Hematopoietic multipotent progenitor cell (in vitro differentiated cells): ENCODE results near the gene SRP14. TPM values are rescaled to one million over a fixed set of nuclear protein-coding genes. Genes with fewer than 3 reads are reported as not detected.
"Not testable (repeated sequence)": the region's sequence is repeated elsewhere in the genome, so short reads cannot be mapped to it uniquely, and the experiment has no call there.

Experiments
- DNase-seq, 3 donors: peaks; one replicate each; pipeline ENCODE4 v3.0.0-alpha.2; 2011 to 2015; ENCODE audit warnings: low read depth in 2 of 3, low spot score in 2 of 3
- total RNA-seq: library from RNA; depleted of rRNA; stranded (reverse); fragments of >200 nt; gene quantifications from one replicate; pipeline ENCODE4 v1.2.3, GENCODE V29; 2012

Gene SRP14, protein sequence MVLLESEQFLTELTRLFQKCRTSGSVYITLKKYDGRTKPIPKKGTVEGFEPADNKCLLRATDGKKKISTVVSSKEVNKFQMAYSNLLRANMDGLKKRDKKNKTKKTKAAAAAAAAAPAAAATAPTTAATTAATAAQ
- total RNA-seq = 75.1 TPM

DNA sequence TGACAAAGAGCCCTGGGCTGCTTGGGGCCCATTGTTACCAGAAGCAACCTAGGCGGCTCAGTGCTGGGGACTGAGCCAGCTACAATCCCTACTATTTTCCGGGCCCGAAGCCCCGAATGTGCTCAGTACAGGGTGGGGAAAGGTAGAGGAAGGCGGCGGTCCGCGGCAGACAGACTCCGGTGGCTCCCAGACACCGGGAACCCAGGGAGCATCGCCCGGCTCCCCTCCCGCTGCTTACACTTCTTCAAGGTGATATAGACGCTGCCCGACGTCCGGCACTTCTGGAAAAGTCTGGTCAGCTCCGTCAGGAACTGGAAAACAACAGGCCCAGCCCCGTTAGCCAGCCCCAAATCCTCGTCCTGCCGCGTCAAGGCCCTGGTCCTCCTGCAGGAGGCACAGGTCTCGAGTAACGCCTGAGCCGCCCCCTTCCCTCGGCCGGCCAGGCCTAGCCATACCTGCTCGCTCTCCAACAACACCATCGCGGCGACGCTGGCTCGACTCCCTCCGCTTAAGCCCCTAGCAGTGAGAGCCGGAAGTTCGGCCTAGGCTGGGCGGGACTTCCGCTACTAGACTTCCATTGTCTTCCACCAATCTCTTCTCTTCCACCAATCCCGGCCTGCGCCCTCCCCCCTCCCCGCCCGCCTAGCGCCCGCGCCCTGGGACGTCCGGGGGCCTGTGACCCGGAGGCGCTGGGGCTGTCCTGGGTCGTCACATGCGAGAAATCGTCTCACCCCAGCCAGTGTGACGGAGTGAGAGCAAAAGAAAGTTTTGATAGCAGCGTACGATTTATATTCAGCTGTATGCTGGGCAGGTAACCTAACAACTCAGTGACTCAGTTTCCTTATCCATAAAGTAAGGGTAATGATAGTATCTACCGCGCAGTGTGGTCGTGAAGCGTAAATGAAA is at the start of gene SRP14:
TSS of gene SRP14 (minus strand) at position 544 of the 906 bp plus-strand sequence. CDS start at position 479, 65 bp downstream.
- DNase-seq = peak; percentile 80 to 97 (median 94)

DNA sequence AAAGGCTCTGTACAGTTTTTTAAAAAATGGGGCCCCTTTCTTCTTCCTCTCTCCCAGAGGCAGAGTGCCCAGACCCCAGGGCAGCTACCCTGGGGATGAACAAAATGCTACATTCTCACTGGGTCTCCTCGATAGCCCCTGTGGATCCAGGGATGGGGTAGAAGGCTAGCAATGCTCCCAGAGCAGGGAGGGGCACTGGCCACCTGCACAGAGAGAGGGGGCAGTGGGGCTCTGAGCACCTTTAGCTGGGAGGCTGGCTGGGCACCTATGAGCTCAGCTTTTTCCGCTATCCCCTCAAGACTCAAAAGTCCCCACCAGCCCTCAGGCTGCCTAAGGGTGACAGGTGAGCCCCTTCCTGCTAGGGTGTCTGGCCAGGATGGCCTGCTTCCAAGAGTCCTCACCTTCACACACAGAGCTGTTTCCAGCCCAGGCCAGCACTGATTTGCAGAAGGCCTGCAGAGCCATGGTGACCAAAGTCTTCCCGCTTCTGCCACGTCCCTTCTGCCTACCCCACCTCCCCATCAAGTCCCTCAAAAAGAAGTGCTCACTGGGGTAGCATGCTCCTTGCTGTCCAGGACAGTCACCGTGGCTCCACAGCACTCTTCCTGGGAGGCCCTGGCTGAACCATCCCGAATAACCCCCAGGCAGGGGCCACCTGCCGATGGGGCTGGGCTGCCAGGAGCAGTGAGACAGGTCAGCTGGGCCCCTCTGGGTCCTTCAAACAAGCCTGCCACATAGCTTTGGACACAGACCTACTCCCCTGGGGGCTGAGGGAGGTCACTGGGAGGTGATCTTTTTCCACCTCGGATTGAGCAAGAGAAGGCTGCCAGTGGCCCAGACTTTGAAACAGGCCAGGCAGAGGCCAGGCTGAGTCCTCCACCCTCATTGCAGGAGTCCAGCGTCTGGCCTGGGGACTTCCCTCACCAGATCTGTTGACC is 49.3 kb upstream of the SRP14 start:
- no peak for DNase-seq

DNA sequence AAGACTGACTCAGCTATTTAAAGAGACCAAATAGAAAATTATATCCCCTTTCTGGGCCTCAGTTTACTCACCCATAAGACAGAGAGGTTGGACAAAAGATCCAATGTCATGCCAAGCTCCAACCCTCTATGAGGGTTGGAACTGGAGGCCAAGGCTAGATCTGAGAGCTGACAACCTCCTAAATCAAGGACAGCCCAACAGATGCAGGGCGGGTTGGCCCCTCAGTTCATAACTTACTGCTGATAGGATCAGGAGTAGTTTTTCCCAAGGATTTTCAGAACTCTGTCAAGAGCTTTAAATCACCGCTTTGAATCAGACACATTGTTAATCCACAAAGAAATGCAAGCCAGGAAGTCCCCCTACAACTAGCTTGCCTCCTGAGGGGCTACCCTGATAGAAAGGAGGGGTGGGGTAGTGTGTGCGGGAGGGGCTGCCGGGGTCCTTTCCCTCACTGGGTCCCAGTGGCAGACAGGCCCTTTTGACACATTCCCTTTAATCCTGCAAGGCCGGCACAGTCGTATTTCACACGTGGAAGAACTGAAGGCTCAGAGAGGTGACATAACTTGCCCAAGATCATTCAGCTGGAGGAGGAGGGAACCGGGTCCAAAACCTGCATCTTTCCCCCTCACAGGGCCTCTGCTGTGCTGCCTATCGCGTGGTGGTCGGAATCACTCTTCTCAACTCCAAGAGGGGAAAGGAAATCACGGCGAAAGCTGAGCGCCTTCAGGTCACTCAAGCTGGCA is 48.3 kb upstream of the SRP14 start:
- DNase-seq = no peak

DNA sequence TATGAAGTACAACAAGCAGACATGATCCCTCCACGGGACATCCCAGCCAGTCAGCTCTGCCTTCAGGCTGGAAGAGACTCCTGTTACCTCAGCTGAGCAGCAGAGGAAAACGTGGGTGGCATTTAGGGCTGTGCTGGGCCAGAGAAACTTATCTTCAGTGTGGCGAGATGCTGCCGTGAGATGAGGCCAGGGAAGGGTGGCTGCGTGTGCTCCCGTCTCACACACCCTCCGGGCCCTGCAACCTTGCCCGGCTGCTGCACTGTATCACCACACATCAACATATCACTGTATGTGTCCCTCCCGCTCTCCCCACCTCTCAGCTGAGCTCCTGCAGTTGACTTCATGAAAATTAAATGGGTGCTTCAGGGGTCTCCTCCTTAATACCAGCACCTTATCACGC is 46.3 kb upstream of the SRP14 start:
- DNase-seq = no peak

DNA sequence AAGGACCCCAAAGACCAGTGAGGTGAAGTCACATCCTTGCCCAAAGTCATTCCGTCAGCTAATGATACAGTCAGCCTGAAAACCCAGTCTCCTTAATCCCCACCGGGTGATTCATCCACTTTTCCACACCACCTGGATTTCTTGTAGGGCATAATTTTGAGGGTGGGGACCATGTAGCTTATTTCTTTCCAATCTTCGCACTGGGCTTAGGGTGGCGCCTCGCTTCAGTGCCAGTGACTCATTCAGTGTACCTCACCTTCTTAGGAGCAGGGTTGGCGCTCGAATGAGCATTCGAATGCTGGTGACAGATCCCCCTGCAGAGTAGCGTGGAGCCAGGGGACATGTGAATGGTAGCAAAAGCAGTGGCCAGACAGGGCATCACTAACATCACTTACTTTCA is 45.7 kb upstream of the SRP14 start:
- DNase-seq = no peak

DNA sequence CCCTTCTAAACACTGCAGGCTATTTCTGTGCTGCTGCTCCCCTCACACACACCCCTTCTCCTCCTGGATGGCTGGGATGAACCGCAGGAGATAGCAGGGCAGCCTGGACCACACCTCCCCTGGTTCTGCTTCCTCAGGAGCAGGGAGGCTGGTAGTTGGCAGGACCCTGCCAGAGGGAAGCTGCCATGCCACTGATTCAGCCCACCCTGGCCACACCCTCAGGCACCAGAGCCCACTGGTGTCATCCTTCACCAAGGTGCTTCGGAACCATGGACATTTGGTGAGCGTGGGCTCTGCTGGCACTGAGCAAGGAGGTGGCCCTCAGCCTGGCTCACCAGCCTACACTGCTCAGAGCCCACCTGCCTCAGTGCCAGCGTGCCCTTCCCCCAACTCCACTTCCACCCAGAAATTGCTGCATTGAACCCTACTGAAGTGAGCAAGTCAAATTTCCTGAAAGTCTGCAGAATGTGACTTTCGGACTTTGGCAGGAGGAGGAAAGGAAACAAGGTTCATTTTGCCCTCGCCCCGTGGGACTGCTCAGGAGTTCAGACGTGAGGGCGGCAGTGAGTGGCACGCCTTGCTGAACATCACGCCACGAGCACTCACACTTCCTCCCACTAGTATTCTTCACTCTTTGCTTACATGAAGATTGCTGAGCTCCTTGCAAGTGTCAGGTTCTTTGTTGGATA is 43.4 kb upstream of the SRP14 start:
- DNase-seq = no peak

DNA sequence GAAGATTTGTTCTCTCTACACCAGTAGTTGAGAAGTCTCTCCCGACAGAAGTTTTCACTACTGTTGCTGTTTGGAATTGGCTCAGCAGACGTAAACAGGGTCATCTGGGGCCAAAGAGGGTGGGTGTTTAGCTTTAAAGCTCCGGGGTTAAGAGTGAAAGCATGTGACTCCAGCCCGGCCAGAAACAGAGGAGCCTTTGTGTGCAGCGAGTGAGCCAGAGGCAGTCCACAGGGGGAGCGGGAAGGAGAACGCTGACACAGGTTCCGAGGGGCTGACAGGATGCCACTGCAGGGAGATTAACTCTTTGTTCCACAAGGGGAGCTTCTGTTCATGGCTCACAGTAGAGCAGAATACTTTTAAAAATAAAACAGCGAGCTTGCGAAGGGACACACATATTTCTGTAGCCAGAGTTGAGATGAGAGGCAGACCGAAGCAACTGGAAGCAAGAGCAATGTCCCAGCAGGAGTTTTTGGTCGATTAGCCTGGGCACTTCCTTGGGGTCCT is 42.8 kb upstream of the SRP14 start:
- peak in 2 of 3 donors; percentile 54 to 55 for DNase-seq

DNA sequence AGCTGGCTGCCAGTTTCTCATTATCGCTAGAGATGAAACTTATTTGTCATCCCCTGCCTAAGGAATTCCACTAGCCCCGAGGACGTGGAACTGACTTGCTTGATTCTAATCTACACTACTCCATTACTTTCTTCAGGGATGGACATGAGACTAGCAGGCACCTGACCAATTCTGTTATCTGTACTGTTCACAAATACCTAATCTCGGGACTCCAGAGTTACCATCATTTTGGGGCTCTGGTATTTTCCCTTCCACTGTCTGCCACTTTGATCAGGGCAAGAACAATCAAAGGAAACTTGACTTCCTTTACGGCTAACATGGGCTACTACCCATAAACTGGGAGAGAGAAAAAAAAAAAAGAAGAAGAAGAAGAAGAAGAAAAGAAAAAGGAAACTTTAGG is 41.9 kb upstream of the SRP14 start:
- no peak for DNase-seq

DNA sequence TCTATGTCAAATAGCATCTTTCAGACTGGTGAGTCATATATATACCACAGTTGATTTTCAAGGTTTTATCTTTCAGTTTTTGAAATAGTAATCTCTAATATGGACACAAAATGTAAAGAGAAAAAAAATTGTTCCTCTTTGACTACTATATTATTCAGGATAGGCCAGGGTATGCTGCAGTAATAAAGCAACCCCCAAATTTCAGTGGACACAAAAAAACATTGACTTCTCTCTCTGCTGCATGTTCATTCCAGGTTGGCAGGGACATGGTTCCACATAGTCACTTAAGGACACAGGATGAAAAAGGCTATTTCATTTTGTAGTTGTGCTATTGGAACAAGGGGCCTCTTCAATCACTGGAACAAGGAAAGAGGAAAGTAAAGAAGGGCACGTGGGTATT is 41.1 kb upstream of the SRP14 start:
- no peak for DNase-seq

DNA sequence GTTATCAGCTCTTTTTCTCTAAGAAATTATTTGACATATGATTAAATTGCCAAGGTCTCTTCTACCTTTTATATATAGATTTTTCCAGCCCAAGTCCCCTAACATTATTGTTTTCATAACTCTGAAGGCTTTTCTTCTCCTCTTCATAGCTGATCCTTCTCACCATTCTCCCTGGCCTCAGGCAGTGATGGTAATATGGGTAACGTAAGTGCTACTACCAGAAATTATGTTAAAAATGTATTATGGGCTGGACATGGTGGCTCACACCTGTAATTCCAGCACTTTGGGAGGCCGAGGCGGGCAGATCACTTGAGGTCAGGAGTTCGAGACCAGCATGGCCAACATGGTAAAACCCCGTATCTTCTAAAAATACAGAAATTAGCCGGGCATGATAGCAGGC is 40.5 kb upstream of the SRP14 start:
- DNase-seq = no peak

DNA sequence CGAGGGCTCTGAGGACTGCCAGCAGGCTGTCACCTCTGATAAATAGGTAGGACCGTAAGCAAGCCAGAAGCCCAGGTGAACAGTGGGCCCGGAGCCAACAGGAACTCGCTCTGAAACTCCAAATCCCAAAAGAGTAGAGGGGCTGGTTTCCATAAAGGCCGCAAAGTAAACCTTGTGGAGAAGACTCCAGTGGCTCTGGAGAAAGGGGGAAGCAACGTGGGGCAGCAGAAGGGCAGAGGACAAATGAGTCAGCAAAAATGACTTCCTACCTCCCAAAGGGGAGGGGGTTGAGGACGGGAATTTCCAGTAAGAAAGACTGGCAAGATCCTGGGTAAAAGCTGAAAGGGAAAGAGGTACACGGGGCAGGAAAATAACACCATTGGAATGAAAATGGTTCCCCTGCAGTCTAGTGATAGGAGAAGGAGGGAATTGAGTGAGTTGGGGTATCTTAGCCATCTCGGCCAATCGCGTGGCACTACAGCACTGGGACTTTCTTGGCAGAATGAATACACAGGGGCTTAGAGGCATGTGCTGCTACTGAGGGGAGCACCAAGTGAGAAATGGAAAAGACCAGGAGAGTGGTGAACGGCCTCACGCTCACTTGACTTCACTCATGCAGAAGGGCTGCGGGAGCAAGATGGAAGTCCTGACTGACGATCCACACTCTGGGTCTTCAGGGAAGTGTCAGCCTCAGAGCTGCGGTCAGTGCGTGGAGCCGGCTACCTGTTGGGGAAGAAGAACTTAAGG is 36.5 kb upstream of the SRP14 start:
- DNase-seq = no peak

DNA sequence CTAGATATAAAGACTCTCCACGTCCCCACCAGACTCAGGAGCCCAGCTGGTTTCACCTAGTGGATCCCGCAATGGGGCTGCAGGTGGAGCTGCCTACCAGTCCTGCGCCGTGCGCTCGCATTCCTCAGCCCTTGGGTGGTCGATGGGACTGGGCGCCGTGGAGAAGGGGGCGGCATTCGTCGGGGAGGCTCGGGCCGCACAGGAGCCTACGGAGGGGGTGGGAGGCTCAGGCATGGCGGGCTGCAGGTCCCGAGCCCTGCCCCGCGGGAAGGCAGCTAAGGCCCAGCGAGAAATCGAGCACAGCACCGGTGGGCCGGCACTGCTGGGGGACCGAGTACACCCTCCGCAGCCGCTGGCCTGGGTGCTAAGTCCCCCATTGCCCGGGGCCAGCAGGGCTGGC is 35.7 kb upstream of the SRP14 start:
- not testable (repeated sequence) for DNase-seq

DNA sequence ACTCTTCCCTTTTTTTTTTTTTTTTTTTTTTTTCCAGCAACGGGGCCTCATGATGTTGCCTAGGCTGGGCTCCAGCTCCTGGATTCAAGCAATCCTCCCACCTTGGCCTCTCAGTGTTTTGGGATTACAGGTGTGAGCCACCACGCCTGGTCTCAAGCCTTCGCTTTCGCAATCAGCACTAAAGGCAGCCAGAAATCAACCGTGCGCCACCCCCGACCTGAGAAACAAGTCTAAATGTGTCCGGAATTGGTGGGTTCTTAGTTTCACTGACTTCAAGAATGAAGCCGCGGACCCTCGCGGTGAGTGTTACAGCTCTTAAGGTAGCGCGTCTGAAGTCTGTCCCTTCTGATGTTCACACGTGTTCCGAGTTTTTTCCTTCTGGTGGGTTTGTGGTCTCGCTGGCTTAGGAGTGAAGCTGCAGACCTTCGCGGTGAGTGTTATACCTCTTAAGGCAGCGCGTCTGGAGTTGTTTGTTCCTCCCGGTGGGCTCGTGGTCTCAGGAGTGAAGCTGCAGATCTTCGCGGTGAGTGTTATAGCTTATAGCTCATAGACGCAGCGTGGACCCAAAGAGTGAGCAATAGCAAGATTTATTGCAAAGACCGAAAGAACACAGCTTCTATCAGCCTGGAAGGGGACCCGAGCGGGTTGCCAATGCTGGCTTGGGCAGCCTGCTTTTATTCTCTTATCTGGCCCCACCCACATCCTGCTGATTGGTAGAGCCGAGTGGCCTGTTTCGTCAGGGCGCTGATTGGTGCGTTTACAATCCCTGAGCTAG is 34.9 kb upstream of the SRP14 start:
- DNase-seq = peak in 1 of 3 donors; percentile 39

DNA sequence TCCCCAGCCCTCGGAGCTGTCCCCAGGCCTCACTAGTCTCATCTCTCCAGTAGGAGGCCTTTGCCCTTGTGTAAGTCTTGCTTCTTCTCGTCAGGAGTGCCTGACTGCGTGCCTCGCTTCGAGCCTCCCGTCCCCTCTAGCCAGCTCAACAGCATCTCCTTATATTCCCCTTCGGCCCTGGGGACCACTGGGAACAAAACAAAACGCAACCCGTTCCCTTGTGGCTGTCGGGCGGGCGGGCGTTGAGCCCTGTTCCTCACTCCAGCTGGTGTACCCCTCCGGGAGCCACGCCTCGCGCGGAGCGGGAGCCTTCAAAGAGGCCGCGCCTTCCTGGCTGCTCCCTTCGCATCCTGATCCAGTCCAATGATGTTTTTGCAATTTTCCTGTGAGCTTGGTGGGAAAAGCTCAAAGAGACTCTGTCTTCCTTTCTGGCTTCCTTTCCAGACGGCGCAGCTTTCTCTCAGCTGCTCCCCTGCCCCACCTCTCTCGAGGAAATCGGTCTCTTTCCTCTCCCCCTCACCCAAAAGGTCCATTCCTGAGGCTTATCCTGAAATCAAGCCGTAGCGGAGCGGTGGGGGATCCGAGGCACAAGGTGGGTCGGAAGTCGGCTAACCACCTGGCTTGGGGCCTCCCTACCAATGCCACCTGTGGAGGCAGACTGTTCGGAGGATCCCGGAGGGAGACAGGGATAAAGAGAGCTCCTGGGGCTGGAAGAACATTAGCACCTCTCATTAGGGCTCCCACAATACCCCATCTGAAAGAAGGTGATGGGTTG is 33.4 kb upstream of the SRP14 start:
- no peak for DNase-seq

DNA sequence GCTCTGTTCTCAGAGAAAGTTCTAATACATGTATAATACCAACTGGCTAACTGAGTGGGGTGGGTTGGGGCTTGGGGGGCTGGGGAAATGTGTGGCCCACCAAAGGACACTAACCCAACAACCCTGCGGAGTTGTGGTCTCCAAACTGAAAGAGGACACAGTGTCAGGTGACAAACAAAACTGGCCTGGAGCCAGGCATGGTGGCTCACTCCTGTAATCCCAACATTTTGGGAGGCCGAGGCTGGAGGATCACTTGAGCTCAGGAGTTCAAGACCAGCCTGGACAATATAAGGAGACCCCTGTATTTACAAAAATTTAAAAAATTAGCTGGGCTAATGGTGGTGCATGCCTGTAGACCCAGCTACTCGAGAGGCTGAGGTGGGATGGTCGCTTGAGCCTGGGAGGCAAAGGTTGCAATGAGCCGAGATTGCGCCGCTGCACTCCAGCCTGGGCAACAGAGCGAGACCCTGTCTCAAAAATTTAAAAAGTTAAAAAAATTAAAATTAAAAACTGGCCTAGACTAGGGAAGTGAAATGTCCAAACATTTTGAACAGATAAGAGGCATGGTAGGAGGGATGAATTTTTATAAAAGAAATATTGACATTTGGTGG is 31.7 kb upstream of the SRP14 start:
- no peak for DNase-seq

DNA sequence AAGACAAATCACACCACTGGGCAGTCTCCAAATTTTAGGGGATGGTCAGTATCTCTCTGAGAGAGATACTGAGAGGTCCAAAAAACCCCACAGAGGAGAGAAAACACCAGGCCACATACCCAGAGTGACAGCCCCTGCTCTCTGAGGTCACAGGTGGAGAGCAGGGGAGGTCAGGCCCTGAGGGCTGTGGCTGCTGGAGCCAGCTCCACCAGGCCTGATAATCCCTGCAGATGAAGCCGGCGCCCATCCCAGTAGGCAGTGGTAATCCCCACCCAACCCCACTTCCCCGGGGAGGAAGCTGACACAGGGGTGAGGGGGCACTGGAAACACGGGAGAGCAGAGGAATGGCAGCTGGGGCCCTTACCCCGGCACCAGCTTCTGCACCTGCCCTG is 31.2 kb upstream of the SRP14 start:
- no peak for DNase-seq
